Measurements from ENCODE around the gene PLPP2.

GRCh38 chr19:292281-292884, 1.2 kb upstream of the PLPP2 start:
- no peak for TF ChIP-seq FOXP2 (optimal IDR thresholded peaks at IDR 0.05; ENCODE audit: borderline replicate concordance, extremely low read depth, extremely low read length, insufficient read depth)
- TF ChIP-seq REST (IDR thresholded peaks at IDR 0.05; ENCODE audit: insufficient read depth in 1 of 2, low read depth in 2 of 2, low read length in 2 of 2), result no peak
